ENCODE data around the gene FARS2.

Gene FARS2

DNA sequence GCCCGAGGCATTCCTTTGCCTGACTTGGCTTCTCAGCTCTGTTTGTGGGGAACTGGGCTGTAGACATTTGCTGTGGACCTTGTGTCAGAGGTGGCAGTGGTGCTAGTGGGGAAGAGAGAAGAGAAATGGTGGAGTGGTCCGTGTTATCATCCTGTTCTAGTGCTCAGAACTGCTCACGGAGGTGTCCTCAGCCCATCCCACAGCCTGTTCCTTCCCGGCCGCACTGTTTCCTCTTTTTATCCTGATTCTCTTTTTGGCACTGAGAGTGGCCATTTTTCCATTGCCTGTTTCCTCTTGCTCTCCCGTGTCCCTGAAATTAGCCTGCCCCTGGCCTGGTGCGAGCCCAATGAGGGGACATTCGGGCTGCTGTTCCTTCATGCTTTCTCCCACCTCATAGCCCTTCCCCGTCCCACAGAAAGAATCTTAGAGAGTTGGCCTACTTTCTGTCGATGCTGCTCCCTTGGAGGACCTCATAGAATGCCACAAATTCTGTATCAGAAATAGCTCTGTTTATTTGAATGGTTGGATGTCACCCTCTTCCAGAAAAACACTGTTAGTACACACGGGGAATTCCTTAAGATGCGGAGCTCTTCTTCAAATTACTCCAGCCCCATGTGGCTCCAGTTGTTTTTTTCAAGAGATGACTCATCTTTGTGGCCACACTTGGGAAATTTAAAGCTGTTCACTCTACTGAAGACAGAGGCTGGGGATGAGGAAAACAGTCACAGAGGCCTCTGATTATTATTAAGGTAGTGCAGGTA lies 26.1 kb downstream of the FARS2 start:
- no peak for DNase-seq (ENCODE audit: low spot score)

DNA sequence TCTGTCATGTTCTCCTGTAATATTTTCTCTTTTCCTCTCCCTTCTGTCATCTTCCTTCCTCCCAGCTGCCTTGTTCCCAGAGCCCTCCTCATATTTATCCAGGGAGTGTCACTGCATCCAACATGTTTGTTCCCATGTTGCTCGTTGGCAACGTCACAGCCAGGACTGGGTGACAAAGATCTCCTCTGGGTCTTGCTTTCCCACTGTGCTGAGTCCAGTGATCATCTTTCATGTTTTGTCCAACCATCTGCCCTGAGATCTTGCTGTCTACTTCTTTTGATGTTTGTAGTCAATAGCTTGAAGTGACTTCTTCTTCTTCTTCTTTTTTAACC lies 26.6 kb downstream of the FARS2 start:
- no peak for DNase-seq (ENCODE audit: low spot score)

DNA sequence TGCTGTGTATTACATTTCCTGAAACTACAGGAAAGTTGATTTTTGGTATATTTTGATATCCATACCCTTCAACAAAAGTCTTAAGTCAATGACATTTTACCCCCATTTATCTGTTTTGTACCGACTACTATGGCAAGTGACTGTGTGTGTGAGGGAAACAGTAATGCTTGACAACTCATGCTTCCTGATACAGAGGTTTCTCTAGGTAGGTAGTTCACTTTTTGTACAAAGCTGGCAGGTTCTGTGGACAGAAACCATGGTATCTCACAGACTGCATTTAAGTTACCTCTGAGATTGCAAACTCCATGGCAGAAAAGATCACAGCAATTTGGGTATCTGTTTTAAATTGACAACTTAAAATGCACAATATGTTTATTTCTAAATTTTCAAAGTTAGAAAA lies 28.8 kb downstream of the FARS2 start:
- DNase-seq (ENCODE audit: low spot score), result no peak

DNA sequence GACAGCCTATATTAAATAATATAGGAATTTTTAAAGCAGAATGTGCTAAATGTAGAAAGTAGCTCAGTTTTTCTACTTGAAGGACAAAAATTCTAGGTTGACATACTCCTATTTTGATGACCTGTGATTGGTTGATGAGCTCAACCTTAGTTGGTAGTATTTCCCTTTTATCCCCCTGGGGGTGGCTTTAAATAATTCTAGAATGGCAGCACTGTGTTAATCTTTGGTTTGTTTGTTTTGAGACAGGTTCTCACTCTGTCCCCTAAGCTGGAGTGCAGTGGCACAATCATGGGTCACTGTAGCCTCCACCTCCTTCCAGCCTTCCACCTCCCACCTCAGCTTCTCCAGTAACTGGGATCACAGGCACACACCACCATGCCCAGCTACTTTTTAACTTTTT lies 29.2 kb downstream of the FARS2 start:
- DNase-seq (ENCODE audit: low spot score), result no peak

DNA sequence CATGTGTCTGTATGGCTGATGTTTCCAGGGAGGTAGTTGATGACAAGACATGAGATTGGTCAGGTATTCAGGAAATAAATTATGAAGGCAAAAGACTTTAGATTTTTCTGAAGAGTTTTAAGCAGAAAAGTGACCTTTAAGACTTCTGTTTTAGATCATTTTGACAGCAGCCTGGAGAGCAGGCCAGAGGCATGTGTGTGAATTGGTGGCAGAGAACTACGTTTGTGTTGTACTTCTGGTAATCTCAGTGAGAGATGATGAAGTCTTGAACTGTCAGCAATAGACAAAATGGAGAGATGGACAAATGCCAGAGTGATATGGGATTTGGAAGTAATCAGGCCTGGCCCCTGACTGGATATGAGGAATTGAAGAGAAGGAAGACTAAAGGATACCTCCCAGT lies 30.8 kb downstream of the FARS2 start:
- DNase-seq (ENCODE audit: low spot score), result no peak

DNA sequence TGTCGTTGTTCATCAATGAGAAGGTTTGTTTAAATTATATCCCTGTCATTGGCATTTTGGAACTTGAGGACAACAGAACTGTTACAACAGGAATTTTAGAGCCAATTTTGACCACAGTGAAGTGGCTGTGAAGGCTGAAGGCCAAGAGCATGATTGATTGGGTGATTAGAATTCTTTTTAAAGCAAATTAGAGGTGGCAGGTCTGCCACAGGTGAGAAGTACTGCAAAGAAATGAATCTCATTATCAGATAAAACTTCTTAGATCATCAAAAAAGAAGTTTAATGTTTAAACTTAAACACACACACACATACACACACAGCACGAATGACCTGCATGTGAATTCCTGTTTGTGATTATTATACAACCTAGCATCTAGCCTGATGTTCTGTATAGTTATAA lies 32.4 kb downstream of the FARS2 start:
- no peak for DNase-seq (ENCODE audit: low spot score)

DNA sequence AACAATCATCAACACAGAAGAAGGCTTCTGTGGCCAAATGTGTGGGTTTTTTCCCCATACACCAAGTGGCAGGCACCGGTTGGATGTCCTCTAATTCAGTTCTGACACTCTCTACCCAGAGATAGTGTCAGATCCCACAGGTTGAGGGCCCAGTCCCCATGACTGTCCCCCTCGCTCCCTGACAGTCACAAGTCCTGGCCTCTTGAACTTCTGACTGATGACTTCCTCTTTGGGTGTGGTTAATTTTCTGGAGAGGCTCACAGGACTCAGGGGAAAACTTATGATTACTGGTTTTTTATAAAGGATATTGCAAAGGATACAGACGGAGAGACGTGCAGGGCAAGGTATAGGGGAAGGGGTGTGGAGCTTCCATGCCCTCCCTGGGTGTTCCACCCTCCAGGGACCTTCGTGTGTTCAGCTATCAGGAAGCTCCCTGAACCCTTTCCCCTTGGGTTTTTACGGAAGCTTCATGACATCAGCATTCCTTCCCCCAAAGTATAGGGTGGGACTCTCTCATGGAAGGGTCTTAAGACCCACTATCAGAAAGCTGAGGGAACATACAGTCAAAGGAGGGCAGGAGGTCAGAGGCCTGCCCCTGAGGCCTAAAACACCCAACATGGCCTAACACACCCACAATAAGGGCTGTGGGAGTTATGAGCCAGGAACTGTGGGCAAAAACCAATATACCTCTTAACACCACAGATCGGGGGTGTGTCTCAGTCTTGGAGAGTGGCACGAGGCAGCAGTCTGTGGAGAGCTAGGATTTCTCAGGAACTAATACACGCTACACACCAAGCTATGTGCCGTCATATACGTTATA lies 33.3 kb downstream of the FARS2 start:
- no peak for DNase-seq (ENCODE audit: low spot score)

DNA sequence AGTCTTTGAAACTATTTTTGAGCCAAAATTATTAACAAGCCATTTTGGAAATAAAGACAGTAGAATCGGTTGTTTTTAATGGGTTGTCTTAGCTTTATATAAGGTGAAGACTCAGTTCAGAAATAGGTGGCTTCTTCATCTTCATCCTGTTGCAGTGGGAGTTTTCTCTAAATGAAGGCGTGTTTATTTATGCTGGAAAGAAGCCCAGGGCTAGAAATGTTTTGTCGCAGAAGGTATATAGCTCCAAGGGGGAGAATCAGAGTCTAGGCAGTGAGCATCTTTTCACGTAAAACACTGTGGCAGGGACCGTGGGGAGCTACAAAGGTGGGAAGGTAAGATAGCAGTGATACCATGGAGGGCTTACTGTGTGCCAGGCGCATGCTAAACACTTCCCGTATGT lies 34.3 kb downstream of the FARS2 start:
- no peak for DNase-seq (ENCODE audit: low spot score)

DNA sequence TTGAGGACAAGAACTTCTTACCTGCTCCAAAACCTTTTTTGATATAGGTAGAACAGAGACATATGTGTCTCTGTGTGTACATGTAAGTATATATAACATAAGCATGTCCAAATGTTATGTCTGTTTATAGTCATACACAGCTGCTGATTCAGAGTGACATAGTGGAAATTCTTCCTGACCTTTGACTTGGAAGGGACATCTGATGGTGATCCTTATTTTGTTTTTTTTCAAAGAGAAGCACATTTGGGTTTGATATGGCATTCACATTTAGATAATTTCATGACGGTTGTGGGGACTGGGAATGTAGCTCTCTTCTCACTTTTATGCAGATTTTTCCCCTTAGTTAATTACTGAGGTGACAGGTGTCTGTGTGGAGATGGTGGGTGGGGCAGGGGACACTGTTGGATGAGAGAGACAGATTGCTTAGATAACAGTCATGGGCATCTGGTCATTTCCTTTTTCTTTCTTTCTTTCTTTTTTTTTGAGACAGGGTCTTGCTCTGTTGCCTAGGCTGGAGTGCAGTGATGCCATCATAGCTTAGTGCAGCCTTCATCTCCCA lies 39.0 kb downstream of the FARS2 start:
- peak; percentile 15 for DNase-seq (ENCODE audit: low spot score)

DNA sequence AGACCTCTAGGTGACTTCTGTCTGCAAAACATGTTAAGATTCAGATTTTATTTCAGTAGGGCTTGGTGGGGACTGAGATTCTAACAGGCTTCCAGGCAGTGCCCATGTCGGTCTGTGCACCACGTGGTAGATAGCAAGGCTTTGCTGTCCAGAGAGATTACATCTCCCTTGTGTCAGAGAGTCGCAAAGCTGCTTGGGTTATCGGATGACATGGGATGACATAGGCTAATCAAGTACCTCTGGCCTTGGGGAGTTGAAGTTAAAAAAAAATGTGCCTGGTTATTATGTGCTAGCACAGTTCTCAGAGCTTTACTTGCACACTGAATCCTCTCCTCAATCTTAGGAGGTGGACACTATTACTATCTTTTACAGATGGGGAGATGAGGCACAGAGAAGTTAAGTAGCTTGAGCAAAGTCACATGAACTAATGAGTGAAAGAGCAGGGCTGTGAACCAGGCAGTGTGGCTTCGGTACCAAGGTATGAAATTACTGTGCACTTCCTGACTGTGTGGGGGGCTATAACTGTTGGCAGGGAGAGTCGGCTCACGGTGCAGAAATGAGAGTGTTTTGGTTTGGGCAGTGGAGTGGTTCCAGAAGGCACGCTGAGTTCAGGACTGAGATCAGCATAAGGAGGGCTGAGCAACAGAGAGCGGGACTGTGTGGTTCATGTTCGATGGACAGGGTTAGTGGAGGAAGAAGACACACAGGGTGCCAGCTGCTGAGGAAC lies 41.1 kb downstream of the FARS2 start:
- no peak for DNase-seq (ENCODE audit: low spot score)

DNA sequence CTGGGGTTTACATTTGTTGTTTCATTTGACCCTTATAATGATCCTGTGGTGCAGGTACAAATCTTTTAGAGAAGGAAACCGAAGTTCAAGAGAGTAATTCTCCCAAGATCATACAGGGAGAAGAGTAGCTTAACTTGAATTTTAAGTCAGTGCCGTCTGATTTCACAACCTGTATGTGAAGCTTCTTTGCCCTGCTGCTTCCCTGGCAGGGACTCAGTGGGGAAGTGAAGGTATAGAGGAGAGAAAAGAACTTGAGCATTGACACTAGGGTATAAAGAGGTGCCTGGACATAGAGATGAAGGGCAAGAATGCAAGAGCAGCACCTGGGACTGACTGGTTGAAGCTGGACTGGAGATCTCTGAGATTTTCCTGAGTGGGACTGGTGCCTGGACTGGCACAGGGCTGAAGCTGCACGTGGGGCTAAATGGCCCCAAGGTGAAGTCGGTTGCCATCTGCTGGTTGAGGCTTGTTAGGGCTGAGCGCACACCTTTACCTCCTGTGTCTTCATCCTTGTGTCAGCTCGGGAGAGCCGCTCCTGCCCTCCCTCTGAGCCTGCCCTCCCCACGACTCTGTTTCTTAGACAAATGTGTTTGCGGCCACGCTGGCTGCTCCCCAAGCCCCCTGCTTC lies 41.8 kb downstream of the FARS2 start:
- DNase-seq (ENCODE audit: low spot score), result peak; percentile 39

DNA sequence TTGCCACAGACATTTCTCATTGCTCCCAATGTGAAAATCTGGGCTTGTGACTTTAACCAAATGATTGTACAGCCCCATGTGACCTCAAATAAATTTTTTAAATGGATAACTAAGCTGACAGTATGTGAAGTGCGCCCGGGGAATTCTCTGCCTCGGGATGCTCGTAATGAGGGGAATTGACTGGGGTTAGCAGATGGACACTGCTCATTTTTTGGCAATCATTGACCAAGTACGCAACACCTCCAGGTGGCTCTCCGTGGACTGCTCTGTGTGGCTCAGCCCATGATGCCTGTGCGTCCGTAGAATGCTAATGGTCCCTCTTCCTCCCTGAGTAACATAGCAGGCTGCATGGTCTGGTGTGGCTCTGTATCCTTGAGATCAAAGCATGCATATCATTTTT lies 42.4 kb downstream of the FARS2 start:
- DNase-seq (ENCODE audit: low spot score), result no peak

DNA sequence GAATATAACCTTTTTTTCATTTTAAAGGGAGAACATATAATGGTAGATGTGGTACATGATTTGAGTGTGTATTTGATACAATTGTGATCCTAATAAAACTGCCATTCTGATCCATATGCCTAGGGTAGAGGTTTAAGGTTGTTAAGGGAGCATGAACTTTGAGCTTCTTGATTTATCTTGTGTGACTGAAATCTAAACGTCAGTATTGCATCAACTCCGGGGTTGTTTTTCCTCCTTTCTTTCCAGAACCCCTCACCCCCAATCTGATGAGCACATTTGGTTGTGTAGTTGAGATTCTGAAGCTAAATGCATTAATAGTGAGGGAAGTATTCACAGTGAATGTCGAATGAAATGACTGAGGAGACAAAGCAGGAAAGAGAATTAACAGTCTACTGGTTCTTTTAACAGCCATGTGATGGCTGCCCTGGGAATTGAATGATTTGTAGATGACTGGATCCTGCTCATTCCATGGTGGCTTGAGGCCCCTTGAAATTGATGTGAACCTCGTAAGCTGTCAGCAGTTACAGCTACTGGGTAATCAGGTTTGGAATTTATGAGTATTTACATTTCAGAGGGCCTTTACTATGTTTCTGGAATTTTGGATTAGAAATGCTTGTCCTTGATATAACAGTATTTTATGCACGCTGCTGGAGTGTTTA lies 44.8 kb downstream of the FARS2 start:
- DNase-seq (ENCODE audit: low spot score), result no peak

DNA sequence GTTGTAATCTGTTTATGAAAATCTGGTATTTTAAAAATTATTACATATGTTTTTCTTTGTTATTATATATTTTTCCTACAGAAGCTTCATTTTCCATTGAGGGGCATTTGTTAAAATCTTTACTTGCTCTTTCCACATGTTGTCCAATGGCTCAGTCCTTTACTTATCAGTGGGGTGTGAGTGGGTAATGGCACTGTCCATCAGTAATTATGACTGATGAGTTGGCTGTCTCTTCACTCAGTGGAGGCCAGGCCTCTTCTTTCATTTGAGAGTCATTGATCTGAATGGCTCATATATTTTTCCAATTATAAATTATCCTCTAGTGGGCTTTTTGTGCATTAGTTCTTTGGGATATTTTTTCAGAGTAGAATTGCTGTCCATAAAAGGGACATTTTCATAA lies 45.7 kb downstream of the FARS2 start:
- DNase-seq (ENCODE audit: low spot score), result no peak

DNA sequence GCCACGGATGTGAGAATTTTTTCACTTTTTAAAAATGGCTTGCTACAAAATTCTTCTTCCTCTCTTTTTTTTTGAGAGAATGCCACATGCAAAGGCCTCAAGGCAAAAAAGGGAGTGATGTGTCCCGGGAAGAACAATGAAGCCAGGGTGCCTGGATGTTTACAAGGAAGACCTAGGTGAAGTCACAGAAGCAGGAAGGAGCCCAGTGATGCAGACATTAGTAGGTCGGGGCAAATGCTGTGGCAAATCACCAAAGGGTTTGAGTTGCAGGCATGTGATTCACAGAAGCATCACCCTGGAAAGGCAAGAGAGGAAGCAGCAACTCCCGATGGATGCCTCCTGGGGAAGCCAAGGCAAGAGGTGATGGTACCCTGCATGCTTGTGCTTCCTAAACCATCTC lies 46.8 kb downstream of the FARS2 start:
- DNase-seq (ENCODE audit: low spot score), result no peak

DNA sequence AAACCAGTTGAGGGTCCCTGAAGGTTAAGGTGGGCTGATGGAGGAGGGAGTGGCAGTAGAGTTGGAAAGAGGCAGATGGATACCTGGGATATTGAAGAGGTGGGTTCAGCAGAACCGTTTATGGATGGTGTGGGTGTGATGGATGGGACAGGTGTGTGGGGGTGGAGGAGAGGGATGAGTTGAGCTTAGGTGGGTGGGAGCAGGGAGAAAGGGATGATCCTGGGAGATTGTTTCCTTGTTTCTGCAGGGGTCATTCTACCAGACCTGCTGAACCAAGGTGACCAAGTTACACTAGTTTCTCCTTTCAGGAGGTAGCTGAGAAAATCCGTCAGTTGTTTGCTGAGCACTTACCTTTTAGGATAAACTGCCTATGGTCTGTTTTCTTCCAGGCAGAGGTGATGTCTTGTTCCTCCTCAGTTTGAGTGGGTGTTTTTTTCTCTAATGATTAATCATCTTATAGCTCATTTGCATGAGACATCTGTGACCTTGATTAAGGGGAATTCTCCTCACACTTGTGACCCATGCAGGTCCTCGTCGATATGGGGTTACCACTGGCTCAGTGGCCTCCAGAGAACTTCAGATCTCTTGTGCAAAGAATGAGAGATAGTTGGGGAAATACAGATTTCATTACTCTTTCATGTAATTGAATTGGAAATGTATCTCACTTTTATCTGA lies 53.0 kb downstream of the FARS2 start:
- DNase-seq (ENCODE audit: low spot score), result no peak

DNA sequence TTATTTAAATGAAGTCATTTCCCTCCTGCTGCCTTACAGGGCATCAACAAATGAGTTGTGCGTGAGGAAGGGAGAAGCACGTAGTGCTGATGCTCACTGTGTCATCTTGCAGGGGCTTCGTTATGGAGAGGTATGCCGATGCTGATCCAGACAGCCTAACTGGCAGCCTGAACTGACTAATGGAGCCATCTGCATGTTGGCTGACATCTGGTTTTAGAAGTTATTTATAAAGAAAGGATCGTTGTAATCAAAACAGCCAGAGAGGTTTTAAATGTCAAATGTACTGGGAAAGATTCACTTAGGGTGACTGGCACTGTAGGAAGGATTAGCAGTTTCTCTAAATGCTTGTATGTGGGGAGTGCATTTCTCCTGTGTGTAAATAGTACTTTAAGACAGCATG lies 54.6 kb downstream of the FARS2 start:
- no peak for DNase-seq (ENCODE audit: low spot score)

DNA sequence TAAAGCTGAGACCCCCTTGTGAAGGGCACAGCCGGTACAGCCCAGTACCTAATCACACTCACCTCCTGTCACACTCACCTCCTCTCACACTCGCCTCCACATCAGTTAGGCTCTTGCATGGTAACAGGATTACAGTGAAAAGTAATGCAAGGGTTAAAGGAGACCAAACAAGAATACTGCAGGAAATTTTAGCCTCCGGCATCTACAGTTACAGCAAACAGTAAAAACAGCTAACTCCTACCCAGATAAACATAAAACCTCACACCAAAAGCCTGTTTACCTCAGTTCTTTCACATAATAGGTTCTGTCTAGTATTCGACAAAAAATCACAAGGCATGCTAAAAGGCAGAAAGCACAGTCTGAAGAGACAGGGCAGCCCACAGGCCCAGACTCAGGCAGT lies 55.6 kb downstream of the FARS2 start:
- no peak for DNase-seq (ENCODE audit: low spot score)

DNA sequence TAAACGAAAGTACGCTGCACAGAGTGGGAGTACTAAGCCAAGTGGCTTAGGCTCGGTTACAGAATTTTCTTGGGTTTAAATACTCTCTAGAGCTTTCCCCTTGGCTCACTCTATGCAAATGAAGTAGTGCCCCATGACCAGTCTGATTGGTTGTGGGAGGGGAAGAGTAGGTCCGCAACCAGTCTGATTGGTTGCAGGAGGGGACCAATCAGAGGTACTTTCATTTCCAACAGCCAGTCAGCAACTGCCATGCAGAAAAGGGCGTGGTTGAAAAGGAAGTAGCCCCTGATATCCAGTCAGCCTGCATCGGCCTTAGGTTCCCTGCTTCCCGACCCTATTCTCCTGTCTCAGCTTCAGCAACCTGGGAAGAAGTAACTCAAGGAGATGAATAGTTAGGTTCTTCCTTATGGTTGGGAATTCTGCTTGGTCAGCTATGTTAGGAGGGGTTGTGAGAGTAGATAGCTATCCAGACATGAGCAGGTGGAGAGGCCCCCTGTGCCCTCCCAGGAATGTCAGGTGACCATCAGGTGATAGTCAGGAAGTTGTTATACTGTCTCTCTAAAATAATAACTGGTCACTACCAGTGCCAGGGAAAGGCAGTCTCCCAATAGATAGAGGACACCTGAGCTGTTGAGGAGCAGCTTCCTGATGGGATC lies 57.4 kb downstream of the FARS2 start:
- DNase-seq (ENCODE audit: low spot score), result no peak

DNA sequence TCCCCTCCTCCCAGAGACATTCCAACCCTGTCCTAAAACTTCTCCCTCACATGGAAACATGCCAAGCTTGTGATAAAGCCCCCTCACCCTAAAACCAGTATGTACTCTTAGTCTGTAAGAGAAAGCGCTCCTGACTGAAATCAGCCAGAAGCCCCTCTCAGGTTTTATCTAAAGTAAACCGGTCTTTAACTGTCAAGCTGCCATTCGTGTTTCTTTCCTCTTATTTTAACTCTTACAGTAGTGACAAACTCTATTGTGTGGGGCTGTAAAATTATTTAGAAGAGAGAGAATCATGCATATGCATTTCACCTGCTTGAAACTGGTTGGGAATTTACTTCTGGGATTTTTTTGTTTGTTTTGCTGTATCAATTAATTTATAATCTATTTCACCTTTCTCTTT lies 62.7 kb downstream of the FARS2 start:
- DNase-seq (ENCODE audit: low spot score), result no peak

DNA sequence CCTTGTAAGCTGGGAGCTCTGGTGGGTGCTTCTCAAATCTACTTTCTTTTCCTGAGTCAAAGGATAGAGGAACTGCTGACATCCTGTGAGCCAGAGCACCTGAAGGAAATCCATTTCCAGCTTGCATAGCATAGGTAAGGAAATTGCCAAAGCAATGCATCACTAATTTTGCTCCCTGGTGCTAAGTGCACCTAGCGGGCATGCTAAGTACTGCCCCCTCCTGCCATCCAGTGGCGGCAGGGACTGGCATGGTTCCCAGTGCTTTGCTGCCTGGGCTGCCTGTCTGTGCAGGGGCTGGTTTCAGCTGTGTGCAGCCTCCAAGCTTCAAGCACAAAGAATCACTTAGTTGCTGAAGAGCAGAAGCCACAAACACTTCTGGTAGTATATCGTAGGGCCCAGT lies 63.9 kb downstream of the FARS2 start:
- DNase-seq (ENCODE audit: low spot score), result no peak

All from hematopoietic multipotent progenitor cell treated with erythropoietin and hydrocortisone succinate and interleukin-3 and kit ligand, for 17 days (in vitro differentiated cells).